ENCODE results near the gene MAPK13. TPM values are rescaled to one million over a fixed set of nuclear protein-coding genes. Genes with fewer than 3 reads are reported as not detected.

MAPK13 gene
- polyA plus RNA-seq, 1 donor from 2014 or later = 1.8 TPM

GRCh38 chr6:36141961-36142360 is 11.6 kb downstream of the MAPK13 start:
- no peaks in the 10 kb centered on the region for H4K20me1 ChIP-seq (ENCODE audit: insufficient read depth)
- H3K4me2 ChIP-seq (ENCODE audit: low read length) = no peak overlapping the region
- H3K27ac ChIP-seq (ENCODE audit: low read length) = no peak overlapping the region
- H2AFZ ChIP-seq (ENCODE audit: low read depth, low read length) = no peak overlapping the region
- no peaks in the 10 kb centered on the region for H3K27me3 ChIP-seq (ENCODE audit: insufficient read depth, low read depth, low read length)
- H3K79me2 ChIP-seq (replicated peaks; ENCODE audit: insufficient read depth, low read length) = no peaks in the 10 kb centered on the region
- H3K9me3 ChIP-seq (ENCODE audit: low read length) = no peaks in the 10 kb centered on the region
- H3K4me3 ChIP-seq (ENCODE audit: low read length) = no peak overlapping the region
- H3F3A ChIP-seq (ENCODE audit: insufficient read depth, low read length, poor library complexity, severe bottlenecking) = no peaks in the 10 kb centered on the region
- TF ChIP-seq EZH2 (IDR thresholded peaks at IDR 0.05; ENCODE audit: borderline replicate concordance, insufficient read depth, low read length, poor library complexity, severe bottlenecking) (no peak), SMC3 (conservative IDR thresholded peaks at IDR 0.05; ENCODE audit: poor library complexity) (no peak), TAF1 (IDR thresholded peaks at IDR 0.05; ENCODE audit: low read depth) (no peak), RAD21 (conservative IDR thresholded peaks at IDR 0.05) (no peak), CTCF (IDR thresholded peaks at IDR 0.05; ENCODE audit: poor library complexity, severe bottlenecking) (no peak), POLR2AphosphoS5 (IDR thresholded peaks at IDR 0.05) (no peak), REST (IDR thresholded peaks at IDR 0.05; ENCODE audit: borderline replicate concordance) (no peak), EP300 (conservative IDR thresholded peaks at IDR 0.05; ENCODE audit: poor library complexity, severe bottlenecking) (no peak), MXI1 (conservative IDR thresholded peaks at IDR 0.05; ENCODE audit: poor library complexity, severe bottlenecking) (no peak)
- no peaks in the 10 kb centered on the region for H3K36me3 ChIP-seq (ENCODE audit: insufficient read depth, low read length)
- no peaks in the 10 kb centered on the region for H3K9me2 ChIP-seq (ENCODE audit: insufficient read depth, low read length)
- H3K9ac ChIP-seq (ENCODE audit: low read length) = no peak overlapping the region

GRCh38 chr6:36142971-36143838 is 12.9 kb downstream of the MAPK13 start:
- H3F3A ChIP-seq (ENCODE audit: insufficient read depth, low read length, poor library complexity, severe bottlenecking) = no peaks in the 10 kb centered on the region
- H3K4me3 ChIP-seq (ENCODE audit: low read length) = no peak overlapping the region
- H3K4me2 ChIP-seq (ENCODE audit: low read length) = no peak overlapping the region
- no peak overlapping the region for H2AFZ ChIP-seq (ENCODE audit: low read depth, low read length)
- H3K9me3 ChIP-seq (ENCODE audit: low read length) = no peaks in the 10 kb centered on the region
- no peaks in the 10 kb centered on the region for H3K27me3 ChIP-seq (ENCODE audit: insufficient read depth, low read depth, low read length)
- H3K27ac ChIP-seq (ENCODE audit: low read length) = no peak overlapping the region
- TF ChIP-seq EZH2 (IDR thresholded peaks at IDR 0.05; ENCODE audit: borderline replicate concordance, insufficient read depth, low read length, poor library complexity, severe bottlenecking) = no peak
- TF ChIP-seq POLR2AphosphoS5 (IDR thresholded peaks at IDR 0.05) = no peak
- no peak for TF ChIP-seq CTCF (IDR thresholded peaks at IDR 0.05; ENCODE audit: poor library complexity, severe bottlenecking)
- no peak for TF ChIP-seq EP300 (conservative IDR thresholded peaks at IDR 0.05; ENCODE audit: poor library complexity, severe bottlenecking)
- TF ChIP-seq MXI1 (conservative IDR thresholded peaks at IDR 0.05; ENCODE audit: poor library complexity, severe bottlenecking) = no peak
- TF ChIP-seq REST (IDR thresholded peaks at IDR 0.05; ENCODE audit: borderline replicate concordance) = no peak
- no peak for TF ChIP-seq TAF1 (IDR thresholded peaks at IDR 0.05; ENCODE audit: low read depth)
- no peak for TF ChIP-seq RAD21 (conservative IDR thresholded peaks at IDR 0.05)
- no peak for TF ChIP-seq SMC3 (conservative IDR thresholded peaks at IDR 0.05; ENCODE audit: poor library complexity)
- no peaks in the 10 kb centered on the region for H3K9me2 ChIP-seq (ENCODE audit: insufficient read depth, low read length)
- no peaks in the 10 kb centered on the region for H3K36me3 ChIP-seq (ENCODE audit: insufficient read depth, low read length)
- H3K79me2 ChIP-seq (replicated peaks; ENCODE audit: insufficient read depth, low read length) = no peaks in the 10 kb centered on the region
- no peaks in the 10 kb centered on the region for H4K20me1 ChIP-seq (ENCODE audit: insufficient read depth)
- H3K9ac ChIP-seq (ENCODE audit: low read length) = no peak overlapping the region
